GM08714 (cell line): Measurements from ENCODE around the gene ANKRD17.
"Not testable (repeated sequence)": the region's sequence is repeated elsewhere in the genome, so short reads cannot be mapped to it uniquely, and the experiment has no call there.

Experiments used
- H3K4me3 ChIP-seq: fragments of 200-500 bp; sonication (Bioruptor generic); 2 replicates; pipeline ENCODE4 v1.5.1; 2014; ENCODE audit warnings: mild to moderate bottlenecking, low read length, inconsistent platforms
- ZNF274 ChIP-seq: IDR thresholded peaks from 2 replicates; pipeline ENCODE4 v1.6.1; 2012; ENCODE audit warnings: mild to moderate bottlenecking, low read depth, low read length

ANKRD17 gene, protein sequence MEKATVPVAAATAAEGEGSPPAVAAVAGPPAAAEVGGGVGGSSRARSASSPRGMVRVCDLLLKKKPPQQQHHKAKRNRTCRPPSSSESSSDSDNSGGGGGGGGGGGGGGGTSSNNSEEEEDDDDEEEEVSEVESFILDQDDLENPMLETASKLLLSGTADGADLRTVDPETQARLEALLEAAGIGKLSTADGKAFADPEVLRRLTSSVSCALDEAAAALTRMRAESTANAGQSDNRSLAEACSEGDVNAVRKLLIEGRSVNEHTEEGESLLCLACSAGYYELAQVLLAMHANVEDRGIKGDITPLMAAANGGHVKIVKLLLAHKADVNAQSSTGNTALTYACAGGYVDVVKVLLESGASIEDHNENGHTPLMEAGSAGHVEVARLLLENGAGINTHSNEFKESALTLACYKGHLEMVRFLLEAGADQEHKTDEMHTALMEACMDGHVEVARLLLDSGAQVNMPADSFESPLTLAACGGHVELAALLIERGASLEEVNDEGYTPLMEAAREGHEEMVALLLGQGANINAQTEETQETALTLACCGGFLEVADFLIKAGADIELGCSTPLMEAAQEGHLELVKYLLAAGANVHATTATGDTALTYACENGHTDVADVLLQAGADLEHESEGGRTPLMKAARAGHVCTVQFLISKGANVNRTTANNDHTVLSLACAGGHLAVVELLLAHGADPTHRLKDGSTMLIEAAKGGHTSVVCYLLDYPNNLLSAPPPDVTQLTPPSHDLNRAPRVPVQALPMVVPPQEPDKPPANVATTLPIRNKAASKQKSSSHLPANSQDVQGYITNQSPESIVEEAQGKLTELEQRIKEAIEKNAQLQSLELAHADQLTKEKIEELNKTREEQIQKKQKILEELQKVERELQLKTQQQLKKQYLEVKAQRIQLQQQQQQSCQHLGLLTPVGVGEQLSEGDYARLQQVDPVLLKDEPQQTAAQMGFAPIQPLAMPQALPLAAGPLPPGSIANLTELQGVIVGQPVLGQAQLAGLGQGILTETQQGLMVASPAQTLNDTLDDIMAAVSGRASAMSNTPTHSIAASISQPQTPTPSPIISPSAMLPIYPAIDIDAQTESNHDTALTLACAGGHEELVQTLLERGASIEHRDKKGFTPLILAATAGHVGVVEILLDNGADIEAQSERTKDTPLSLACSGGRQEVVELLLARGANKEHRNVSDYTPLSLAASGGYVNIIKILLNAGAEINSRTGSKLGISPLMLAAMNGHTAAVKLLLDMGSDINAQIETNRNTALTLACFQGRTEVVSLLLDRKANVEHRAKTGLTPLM (N-terminal part only)

DNA sequence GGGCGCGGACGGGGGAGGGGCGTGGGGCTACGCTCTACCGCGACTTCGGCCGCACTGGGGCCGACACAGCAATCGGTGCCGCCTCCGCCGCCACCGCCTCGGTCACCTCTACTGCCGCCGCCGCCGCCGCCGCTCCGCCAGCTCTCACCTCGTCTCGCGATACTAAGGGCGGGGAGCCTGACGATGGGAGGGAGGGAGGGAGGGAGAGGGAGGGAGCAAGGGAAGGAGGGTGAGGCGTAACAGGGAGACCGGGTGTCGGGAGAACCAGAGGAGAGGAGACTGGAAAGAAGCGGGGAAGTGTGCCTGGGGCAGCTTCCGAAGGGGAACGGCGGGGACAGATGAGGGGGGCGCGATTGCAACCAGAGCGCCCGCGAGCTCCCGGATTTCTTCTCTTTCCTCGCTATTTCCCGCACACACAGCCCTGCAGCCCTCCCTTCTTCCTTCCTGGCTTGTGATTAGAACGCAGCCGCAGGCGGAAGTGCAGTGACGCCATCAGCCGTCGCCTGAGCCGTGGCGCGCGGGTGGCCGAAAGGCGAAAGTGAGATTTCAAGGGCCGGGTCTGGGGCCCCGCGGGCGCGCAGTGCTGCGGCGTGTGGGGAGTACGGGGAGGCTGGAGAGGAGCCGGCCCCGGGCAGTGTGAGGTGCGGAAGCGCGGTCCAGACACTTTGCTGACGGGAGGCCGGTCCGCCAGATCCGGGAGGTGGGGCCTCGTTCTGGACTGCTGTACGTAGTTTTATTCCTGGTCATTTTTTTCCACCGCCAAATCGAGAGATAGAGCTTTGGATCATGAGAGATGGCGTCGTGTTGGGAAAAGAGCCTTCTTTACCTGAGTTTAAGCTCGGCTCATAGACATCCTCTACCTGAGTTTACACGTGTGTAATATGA is at the start of gene ANKRD17:
Gene ANKRD17, minus strand, starts transcription at position 113 of the 885 bp plus-strand sequence. CDS start 130 bp downstream, outside the sequence.
- TF ChIP-seq ZNF274 = no peak
- peak within 1 kb of the TSS; percentile 99 for H3K4me3 ChIP-seq

DNA sequence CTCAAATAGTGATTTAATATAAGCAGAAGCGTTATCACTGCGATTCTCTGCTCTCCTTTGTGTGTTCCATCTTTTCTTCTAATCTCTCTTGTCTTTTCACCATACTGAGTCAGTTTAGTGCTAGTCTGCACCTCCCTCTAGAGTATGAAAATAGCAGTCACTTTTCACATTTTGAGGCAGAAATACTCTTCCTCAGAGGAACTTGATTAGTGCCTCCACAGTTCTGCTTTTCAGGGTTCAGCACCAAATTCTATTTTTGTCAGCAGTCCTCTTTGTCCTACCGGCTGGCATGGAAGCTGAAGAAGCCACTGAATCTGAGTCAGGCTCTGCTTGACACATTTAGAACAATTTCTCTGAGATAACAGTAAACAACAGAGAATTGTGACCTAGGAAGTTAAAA is 49.7 kb upstream of the ANKRD17 start:
- H3K4me3 ChIP-seq = no peak overlapping the region
- TF ChIP-seq ZNF274 = no peak

DNA sequence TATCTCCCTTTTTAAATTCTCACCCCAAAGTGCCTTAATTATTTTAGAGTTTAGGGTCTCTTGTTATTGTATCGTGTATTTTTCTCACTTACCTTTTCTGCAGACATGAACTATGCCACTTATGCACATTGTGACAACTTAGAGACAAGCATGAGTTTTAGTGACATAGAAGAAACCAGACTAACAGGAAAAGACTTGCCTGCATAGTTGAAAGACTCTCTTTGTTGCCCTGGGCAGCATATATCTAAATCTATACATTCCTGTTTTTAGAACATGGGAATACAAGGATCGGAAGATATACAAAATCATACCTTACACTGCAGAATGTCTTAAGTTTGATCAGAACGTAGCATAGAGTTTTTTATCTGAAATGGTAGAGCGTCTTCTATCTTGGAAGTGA is 45.1 kb upstream of the ANKRD17 start:
- TF ChIP-seq ZNF274 = no peak
- H3K4me3 ChIP-seq = no peak overlapping the region

DNA sequence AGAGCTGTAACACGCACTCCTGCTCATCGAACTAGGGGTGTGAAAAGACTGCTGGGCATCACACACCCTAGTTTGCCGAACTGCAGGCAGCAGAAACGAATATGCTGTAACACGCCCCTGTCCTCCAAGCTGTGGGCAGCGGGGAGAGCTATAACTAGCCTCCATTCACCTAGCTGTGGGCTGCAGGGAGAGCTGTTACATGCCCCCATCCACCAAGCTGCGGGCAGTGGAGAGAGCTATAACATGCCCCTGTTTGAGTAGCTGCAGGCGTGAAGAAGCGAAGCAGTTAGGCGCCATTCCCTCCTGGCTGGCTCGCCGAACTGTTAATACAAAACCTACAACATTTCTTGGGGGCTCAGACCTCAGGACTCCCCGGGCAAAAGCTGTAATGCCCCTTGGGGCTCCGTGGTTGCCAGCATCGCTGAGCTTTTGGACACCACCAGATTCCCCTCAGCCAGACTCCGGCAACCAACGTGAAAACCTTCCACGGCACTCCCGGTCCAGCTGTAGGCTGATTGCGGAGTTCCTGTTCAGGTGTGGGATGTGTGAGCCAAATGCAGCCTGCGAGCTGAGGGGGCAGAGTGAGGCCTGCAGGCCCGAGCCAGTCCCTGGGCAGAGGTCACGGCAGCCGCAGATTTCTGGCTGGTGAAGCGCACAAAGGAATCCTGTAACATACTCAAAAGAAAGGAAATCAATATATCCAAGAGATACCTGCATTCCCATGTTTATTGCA is 41.1 kb upstream of the ANKRD17 start:
- no peak for TF ChIP-seq ZNF274

DNA sequence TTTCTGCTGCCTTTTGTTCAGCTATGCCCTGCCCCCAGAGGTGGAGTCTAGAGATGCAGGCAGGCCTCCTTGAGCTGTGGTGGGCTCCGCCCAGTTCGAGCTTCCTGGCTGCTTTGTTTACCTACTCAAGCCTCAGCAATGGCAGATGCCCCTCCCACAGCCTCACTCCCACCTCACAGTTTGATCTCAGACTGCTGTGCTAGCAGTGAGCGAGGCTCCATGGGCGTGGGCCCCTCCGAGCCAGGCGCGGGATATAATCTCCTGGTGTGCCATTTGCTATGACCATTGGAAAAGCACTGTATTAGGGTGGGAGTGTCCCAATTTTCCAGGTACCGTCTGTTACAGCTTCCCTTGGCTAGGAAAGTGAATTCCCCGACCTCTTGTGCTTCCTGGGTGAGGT is 34.1 kb upstream of the ANKRD17 start:
- not testable (repeated sequence) for H3K4me3 ChIP-seq

More for the DNA sequence above, 41.1 kb upstream of the ANKRD17 start:
- no peak overlapping the region for H3K4me3 ChIP-seq

DNA sequence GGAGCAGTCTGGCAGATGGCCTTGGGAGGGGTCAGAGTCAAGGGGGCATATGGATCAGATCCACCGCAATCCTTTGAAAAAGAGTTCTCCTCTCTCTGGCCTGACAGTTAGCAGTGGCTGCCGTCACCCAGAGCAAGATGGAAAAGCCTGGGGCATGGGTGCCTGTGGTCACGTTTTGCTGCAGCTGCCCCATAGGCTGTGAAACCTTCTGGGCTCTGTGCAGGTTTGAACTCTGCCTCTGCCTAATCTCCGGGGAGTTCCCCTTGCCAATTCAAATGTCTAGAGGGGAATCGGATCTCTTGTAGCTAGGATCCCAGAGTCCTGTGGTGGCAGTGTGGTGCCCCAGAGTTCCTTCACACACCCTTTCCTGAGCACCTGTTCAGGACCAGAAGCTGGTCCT is 23.4 kb upstream of the ANKRD17 start:
- TF ChIP-seq ZNF274 = no peak

DNA sequence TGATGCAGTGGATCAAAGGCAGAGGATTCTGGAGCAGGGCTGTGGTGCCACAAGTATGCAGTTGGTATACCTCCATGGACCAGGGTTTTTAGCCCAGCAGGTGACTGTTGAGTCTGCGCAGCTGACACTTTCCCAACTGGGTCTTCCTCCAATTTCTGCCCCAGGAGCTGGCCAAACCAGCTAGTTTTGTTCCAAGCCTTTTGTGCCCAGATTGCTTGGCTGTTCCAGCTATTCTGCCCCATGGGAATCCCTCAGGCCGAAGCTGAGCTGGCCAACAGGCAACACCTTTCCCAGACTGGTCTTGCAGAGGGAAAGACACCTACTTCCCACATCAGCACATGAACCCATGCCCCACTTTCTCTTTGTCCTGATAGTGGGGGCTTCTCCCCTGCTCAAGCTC is 22.8 kb upstream of the ANKRD17 start:
- no peak for TF ChIP-seq ZNF274
- no peak overlapping the region for H3K4me3 ChIP-seq

More for the DNA sequence above, 23.4 kb upstream of the ANKRD17 start:
- H3K4me3 ChIP-seq = no peak overlapping the region

DNA sequence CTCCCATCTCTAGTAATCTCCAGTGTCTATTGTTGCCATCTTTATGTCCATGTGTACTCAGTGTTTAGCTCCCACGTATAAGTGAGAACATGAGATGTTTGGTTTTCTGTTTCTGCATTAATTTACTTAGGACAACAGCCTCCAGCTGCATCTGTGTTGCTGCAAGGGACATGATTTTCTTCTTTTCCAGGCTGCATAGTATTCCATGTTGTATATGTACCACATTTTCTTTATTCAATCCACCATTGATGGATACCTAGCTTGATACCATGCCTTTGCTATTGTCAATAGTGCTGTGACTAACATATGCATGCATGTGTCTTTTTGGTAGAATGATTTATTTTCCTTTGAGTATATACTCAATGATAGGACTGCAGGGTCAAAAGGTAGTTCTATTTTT is 18.6 kb upstream of the ANKRD17 start:
- TF ChIP-seq ZNF274 = no peak
- no peak overlapping the region for H3K4me3 ChIP-seq

DNA sequence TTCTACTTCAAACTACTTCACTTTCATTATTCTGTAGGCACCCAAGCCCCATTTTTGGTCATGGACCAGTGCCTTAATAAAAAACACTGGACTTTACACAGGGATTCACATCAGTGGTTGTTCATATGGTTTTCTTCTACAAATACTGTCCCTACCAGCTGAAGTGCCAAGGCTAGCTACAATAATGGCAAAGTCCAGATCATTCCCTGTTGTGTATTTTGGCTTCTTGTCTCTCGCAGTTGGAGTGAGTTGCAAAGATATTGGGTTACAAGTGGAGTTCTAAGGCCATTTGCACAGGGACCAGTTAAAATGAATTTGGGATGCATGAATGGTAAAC is 16.7 kb upstream of the ANKRD17 start:
- H3K4me3 ChIP-seq = no peak overlapping the region
- no peak for TF ChIP-seq ZNF274

DNA sequence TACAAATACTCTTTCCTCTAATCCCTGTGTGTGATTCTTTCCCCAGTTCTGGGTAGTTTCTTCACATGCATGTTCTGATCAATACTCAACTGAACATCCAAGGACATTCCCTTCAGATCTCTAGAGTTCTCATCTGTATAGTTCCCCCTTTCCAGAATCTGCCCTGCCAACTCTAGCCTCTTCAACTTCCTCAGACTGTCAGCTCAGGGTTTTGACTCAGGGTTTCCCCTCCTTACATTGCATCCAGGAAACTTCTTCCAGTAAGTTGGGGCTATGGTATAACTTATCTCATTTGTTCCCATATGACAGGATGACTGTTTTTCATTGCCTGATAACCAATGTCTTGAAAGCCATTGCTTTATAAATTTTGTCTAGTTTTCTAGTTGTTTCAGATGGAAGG is 14.2 kb upstream of the ANKRD17 start:
- TF ChIP-seq ZNF274 = no peak
- H3K4me3 ChIP-seq = no peak overlapping the region

DNA sequence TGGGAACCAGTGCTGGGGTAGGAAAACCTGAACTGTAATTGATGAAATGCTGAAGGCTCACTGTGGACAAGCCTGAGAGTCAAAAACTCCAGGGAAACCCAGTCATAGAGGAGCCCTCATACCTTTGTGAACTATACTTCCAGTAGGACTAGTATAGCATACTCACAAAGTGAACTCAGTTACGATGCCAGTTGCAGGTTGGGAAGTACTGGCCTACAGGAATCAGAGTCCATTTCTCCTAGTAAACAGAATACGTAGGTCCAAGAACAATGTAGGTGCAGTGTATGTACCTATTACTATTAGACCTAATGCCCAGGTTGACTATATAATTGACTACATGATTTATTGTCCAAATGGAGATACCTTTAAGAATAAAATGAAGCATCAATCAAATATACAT is 8.5 kb upstream of the ANKRD17 start:
- no peak for TF ChIP-seq ZNF274
- no peak overlapping the region for H3K4me3 ChIP-seq

DNA sequence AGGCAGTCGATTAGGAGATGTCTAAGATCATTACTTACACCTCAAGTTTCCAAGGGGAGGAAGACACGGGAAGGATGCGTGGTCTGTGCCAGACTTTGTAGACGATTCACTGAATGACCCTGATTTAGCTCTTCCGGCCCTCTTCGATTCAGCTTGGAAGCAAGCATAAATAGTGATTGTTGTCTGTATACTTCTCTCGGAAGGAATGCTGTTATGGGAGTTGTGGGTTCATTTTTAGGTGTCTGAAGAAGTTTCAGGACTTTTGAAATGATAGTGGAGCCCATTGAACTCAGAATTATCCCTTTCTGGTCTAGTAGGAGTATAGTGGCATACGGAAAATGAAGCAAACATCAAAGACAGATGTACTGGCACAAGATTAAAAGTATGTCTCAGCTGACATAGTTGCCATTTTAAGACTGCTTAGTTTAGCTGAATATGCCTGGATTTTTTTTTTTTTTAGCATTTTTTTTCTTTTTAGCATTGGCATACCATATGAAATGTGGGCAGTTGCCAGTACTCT is 1.0 kb upstream of the ANKRD17 start:
- no peak for TF ChIP-seq ZNF274
- H3K4me3 ChIP-seq = peak overlapping the region; percentile 99

DNA sequence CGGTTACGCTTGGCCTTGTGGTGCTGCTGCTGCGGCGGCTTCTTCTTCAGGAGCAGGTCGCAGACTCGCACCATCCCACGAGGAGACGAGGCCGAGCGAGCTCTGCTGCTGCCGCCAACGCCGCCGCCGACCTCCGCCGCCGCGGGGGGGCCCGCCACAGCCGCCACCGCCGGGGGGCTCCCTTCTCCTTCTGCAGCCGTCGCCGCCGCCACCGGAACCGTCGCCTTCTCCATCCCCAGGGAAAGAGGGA is 237 bp downstream of the ANKRD17 start:
- peak overlapping the region; percentile 99 for H3K4me3 ChIP-seq
- no peak for TF ChIP-seq ZNF274
